Tibial nerve (tissue), 4 donors: ENCODE results near the gene MIA2.

Experiments
- EP300 ChIP-seq, 2 donors: sonication (generic); formaldehyde crosslinking; IDR thresholded peaks; one replicate each; pipeline ENCODE4 v1.6.1; 2017; ENCODE audit warnings: antibody characterized with exemption in 2 of 2, mild to moderate bottlenecking in 1 of 2
- POLR2A ChIP-seq, 2 donors: fragments of 450-650 bp; IDR thresholded peaks; one replicate each; pipeline ENCODE4 v1.6.1; 2017; ENCODE audit warnings: antibody characterized with exemption in 2 of 2, mild to moderate bottlenecking in 2 of 2, moderate library complexity in 2 of 2
- TF ChIP-seq, protein P1 (sequence below), 5 experiments: fragments of 200-600 bp in 3 of 5; fragments of 450-650 bp in 2 of 5; sonication (generic) in 3 of 5; IDR thresholded peaks; one replicate each; pipeline ENCODE4 v1.5.1; 2016 to 2019; ENCODE audit warnings: antibody characterized with exemption in 5 of 5, mild to moderate bottlenecking in 3 of 5, moderate library complexity in 2 of 5

DNA sequence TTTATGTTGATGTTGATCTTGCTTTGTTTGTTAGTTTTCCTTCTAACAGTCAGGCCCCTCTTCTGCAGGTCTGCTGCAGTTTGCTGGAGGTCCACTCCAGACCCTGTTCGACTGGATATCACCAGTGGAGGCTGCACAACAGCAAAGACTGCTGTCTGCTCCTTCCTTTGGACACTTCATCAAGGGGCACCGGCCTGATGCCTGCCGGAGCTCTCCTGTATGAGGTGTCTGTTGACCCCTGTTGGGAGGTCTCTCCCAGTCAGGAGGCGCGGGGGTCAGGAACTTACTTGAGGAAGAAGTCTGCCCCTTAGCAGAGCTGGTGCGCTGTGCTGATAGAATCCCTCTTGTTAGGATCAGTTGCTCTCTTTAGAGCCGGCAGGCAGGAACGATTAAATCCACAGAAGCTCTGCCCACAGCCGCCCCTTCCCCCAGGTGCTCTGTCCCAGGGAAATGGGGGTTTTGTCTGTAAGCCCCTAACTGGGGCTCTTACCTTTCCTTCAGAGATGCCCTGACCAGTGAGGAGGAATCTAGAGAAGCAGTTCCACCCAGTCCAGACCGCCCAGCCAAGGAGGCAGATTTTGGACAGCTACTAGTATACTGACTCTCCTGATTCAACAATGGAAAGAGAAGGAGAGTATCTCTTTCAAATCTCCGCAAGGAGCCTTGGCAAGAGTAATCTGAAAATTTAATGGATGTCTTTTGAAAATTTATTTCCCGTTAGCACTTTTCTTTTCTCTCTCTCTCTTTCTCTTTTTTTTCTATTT is 25.2 kb downstream of the MIA2 start:
- TF ChIP-seq, protein P1, sequence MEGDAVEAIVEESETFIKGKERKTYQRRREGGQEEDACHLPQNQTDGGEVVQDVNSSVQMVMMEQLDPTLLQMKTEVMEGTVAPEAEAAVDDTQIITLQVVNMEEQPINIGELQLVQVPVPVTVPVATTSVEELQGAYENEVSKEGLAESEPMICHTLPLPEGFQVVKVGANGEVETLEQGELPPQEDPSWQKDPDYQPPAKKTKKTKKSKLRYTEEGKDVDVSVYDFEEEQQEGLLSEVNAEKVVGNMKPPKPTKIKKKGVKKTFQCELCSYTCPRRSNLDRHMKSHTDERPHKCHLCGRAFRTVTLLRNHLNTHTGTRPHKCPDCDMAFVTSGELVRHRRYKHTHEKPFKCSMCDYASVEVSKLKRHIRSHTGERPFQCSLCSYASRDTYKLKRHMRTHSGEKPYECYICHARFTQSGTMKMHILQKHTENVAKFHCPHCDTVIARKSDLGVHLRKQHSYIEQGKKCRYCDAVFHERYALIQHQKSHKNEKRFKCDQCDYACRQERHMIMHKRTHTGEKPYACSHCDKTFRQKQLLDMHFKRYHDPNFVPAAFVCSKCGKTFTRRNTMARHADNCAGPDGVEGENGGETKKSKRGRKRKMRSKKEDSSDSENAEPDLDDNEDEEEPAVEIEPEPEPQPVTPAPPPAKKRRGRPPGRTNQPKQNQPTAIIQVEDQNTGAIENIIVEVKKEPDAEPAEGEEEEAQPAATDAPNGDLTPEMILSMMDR (IDR thresholded peaks at IDR 0.05): no peak
- TF ChIP-seq EP300 (IDR thresholded peaks at IDR 0.05): no peak
- no peak for TF ChIP-seq POLR2A (IDR thresholded peaks at IDR 0.05)
